NCI-H2081 (cell line): Measurements from ENCODE around the gene ARPC3.
A peak's percentile ranks its signal among the peaks of the same experiment; 100 is the strongest.
"Not testable (repeated sequence)": the region's sequence is repeated elsewhere in the genome, so short reads cannot be mapped to it uniquely, and the experiment has no call there.

ENCODE experiments used
- DNase-seq, 2 experiments: peaks; one replicate each; lab custom pipeline; 2025; lab: John Stamatoyannopoulos, UW

Gene ARPC3

GRCh38 chr12:110417113-110417512 is 33.0 kb downstream of the ARPC3 start:
- DNase-seq, result not testable (repeated sequence)

DNA sequence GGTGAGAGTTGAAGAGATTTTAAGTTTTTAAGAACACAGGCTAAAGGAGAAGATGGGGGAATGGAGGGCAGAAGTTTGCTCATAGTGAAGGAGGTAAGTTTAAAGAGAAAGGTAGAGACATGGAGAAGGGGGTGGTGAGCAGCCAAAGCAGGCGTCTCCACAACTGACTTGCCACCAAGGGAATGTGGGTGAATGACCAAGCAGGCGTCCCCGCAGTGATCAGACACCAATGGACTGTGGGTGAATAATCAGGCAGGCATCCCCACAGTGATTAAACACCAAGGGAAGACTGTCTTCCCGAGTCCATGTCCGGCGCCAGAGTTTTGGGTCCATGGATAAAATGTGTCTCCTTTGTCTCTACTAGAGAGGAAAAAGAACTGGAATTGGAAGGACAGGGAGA is 40.1 kb downstream of the ARPC3 start:
- DNase-seq, result not testable (repeated sequence)

- not testable (repeated sequence) for DNase-seq
Measured at GRCh38 chr12:110405126-110405662, 44.9 kb downstream of the ARPC3 start.

DNA sequence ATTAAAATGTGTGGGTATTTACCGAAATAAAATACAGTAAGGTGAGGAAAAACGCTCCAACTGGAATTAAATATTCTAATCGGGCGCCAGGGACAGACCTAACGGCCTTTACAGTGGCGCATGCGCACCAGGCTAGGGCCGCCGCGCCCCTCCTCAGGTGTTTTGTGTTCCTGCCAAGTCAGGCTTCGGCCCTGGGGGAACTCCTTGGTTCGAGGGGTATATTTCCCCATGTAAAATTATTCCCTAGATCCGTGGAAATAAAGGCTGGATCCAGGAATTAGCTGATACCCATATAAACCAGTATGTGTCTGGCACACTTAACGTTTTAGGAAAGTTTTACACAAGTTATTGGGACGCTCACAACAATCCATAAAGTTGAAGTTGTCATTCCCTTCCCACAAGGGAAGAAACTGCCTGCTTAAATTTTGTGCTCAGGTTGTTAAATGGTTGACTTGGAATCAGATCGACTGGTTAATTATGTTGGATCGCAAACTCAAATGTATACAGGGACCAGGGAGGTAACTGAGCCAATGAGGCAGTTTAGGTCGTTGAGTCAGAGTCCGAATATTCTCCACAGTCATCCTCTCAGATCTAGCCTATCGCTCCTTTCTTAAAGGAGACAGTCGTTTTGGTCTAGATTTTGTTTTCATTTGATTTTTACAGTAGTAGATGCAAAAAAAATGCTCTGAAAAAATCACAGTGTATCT is 46.0 kb downstream of the ARPC3 start:
- peak; percentile 71 to 79 for DNase-seq

GRCh38 chr12:110403146-110403975 is 46.8 kb downstream of the ARPC3 start, which contains the start of gene ANAPC7:
Gene ANAPC7, minus strand, starts transcription at chr12:110403708. Its CDS starts 81 bp downstream, at chr12:110403627.
- DNase-seq, result peak; percentile 84 to 89
